Prostate gland (tissue), 2 donors: ENCODE data around the gene IL11. TPM values are rescaled to one million over a fixed set of nuclear protein-coding genes. Genes with fewer than 3 reads are reported as not detected.

Experiments
- DNase-seq: peaks from one replicate; pipeline ENCODE4 v3.0.0-alpha.2; 2019; ENCODE audit warnings: low spot score
- H3K27ac ChIP-seq, 2 donors: fragments of 200-600 bp; sonication (generic); 2 replicates each; pipeline ENCODE4 v1.5.1; 2017 to 2019
- H3K27me3 ChIP-seq: fragments of 200-600 bp; sonication (generic); replicated peaks from 2 replicates; pipeline ENCODE4 v1.5.1; 2019; ENCODE audit not compliant: insufficient read depth
- H3K36me3 ChIP-seq, 2 donors: fragments of 200-600 bp; sonication (generic); 1 replicate in 1 of 2; 2 replicates in 1 of 2; pipeline versions ENCODE4 v1.5.1 to v1.8.1; 2017 to 2019
- H3K4me1 ChIP-seq: fragments of 200-600 bp; sonication (generic); replicated peaks from 2 replicates; pipeline ENCODE4 v1.5.1; 2019
- H3K4me3 ChIP-seq, 2 donors: fragments of 200-600 bp; sonication (generic); 2 replicates each; pipeline ENCODE4 v1.5.1; 2017 to 2019
- H3K9me3 ChIP-seq: fragments of 200-600 bp; sonication (generic); 2 replicates; pipeline ENCODE4 v1.5.1; 2017
- CTCF ChIP-seq, 4 experiments: fragments of 200-600 bp in 2 of 4; fragments of 450-650 bp in 2 of 4; sonication (generic) in 2 of 4; IDR thresholded peaks; 1 replicate in 3 of 4; 2 replicates in 1 of 4; pipeline ENCODE4 v1.5.1; 2016 to 2019; ENCODE audit warnings: antibody characterized with exemption in 4 of 4, mild to moderate bottlenecking in 2 of 4, moderate library complexity in 2 of 4
- POLR2A ChIP-seq: fragments of 450-650 bp; IDR thresholded peaks from one replicate; pipeline ENCODE4 v1.6.1; 2016; ENCODE audit warnings: antibody characterized with exemption, mild to moderate bottlenecking
- POLR2AphosphoS5 ChIP-seq: sonication (generic); formaldehyde crosslinking; IDR thresholded peaks from one replicate; pipeline ENCODE4 v1.6.1; 2017; ENCODE audit warnings: antibody characterized with exemption
- WGBS: methylation state at CpG from one replicate; pipeline ENCODE4 v1.1.5; 2018; 5-methylcytosine and 5-hydroxymethylcytosine counted together
- intact Hi-C: fragments of 100-400 bp; cut with DNase I; formaldehyde crosslinking; loops from one replicate; pipeline ENCODE4 v1.14.2; 2022
- total RNA-seq, 2 donors: library from RNA; depleted of rRNA; stranded (reverse); fragments of >200 nt; gene quantifications; one replicate each; pipeline ENCODE4 v1.1.0, GENCODE V29; 2016

Gene IL11
- total RNA-seq, 2 donors from 2014 or later: 2.0 TPM; not detected in 1

DNA sequence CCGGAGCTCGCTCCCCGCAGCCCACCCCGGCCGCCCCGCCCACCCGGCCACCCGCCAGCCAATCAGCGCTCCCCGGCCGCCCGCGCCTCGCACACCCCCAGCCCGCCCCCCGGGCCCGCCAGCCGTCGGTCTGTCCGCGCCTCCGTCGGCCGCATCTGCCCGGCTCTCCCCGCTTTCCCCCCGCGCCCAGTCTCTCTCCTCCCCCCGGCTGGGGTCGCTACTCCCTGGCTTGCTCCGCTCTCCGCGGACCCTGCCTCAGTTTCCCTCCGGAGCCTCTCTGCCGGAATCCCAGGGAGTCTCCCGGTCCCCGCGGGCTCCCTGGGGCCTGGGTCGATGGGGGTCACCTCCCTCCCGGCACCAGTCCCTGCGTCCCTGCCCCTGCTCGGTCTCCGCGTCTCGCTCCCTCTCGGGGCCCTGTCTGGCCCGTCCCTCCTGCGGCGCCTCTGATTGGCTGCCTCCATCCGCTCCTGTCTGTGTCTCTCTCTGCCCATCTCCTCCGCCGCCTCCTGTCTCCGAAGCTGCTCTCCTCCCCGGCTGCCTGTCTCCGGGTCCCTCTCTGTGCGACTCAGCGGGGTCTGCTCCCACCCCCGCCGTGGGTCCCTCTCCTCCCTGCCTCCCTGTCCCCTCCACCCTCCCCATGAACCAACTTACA, 484 bp downstream of the IL11 start:
- no peak for DNase-seq
- H3K36me3 ChIP-seq: no peaks in the 10 kb centered on the region
- intact Hi-C loops: no loop called here
- peak overlapping the region in 1 of 2 donors; percentile 19 for H3K4me3 ChIP-seq
- H3K27ac ChIP-seq: no peak overlapping the region
- no peak for TF ChIP-seq CTCF (IDR thresholded peaks at IDR 0.05)
- no peak for TF ChIP-seq POLR2A
- TF ChIP-seq POLR2AphosphoS5: no peak
- under 1% methylated on average over 36 of the region's 59 CpGs for WGBS
- no peaks in the 10 kb centered on the region for H3K9me3 ChIP-seq
- peaks cover 39% of the 10 kb centered on the region for H3K27me3 ChIP-seq
- H3K4me1 ChIP-seq: peaks cover 4% of the 10 kb centered on the region

DNA sequence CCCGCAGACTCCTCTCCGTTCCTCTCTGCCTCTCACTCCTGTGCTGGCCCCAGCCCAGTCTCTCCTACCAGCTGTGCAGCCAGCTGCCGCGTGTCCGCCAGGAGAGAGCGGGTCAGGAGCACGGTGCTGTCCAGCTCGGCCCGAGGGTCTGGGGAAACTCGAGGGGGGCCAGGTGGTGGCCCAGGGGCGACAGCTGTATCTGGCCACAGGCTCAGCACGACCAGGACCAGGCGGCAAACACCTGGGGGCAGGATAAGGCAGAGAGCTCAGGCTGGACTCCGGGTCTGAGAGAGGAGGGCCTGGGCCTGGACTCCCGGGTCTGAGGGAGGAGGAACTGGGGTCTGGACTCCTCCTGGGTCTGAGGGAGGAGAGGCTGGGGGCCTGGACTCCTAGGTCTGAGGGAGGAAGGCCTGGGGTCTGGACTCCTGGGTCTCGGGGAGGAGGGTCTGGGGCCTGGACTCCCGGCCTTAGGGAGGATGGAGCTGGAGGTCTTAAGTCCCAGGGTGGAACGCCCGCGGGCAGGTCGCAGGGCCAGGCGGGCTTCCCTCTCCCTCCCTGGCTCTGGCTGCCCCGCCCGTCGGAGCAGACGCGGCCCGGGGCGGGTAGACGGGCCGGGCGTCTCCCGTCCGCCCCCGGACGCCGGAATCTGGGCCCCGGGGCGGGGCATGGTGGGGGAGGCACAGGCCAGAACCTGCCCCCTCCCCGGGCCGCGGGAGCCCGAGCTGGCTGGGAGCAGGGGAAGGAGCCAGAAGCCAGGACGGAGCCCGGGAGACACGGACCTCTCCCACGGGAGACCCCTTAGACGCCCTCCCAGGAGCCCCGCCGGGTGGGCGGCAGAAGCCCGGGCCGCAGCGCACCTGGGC, 1.3 kb downstream of the IL11 start:
- no peak for DNase-seq
- intact Hi-C loops: no loop called here
- H3K27ac ChIP-seq: no peak overlapping the region
- peaks cover 32% of the 10 kb centered on the region for H3K27me3 ChIP-seq
- H3K4me3 ChIP-seq: no peak overlapping the region
- TF ChIP-seq POLR2A (no peak), POLR2AphosphoS5 (no peak), CTCF (IDR thresholded peaks at IDR 0.05) (no peak)
- peaks cover 4% of the 10 kb centered on the region for H3K4me1 ChIP-seq
- H3K36me3 ChIP-seq: no peaks in the 10 kb centered on the region
- H3K9me3 ChIP-seq: no peaks in the 10 kb centered on the region
- WGBS: 19% methylated on average over 31 of the region's 54 CpGs

- Histone ChIP-seq H3K36me3 (no peaks in the 10 kb centered on the region), H3K9me3 (no peaks in the 10 kb centered on the region), H3K27ac (no peak overlapping the region), H3K27me3 (peaks cover 28% of the 10 kb centered on the region), H3K4me3 (no peak overlapping the region), H3K4me1 (peaks cover 4% of the 10 kb centered on the region)
- 90% methylated on average over 16 of the region's 16 CpGs for WGBS
- no peak for DNase-seq
- TF ChIP-seq POLR2AphosphoS5 (no peak), POLR2A (no peak), CTCF (IDR thresholded peaks at IDR 0.05) (no peak)
- intact Hi-C loops: no loop called here
These were observed 2.2 kb downstream of the IL11 start for GRCh38 chr19:55368106-55368505.

DNA sequence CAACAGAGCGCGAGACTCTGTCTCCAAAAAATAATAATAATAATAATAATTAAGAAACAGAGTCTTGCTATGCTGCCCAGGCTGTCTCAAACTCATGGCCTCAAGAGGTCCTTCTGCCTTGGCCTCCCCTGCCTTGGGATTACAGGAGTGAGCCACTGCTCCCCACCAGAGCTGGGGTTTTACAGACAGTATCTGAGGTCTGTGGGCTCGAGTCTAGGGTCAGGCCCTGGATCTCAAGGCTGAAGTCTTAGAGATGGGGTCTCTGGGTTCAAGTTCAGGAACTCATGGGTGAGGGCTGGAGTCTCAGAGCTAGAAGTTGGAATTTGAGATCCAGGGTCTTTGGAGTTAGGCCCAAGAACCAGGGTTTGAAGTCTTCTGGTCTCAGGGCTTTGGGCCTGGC, 3.5 kb downstream of the IL11 start:
- 91% methylated on average over 3 of the region's 3 CpGs for WGBS
- peaks cover 17% of the 10 kb centered on the region for H3K27me3 ChIP-seq
- intact Hi-C loops: no loop called here

More for the DNA sequence above, 3.5 kb downstream of the IL11 start:
- Histone ChIP-seq H3K36me3 (no peaks in the 10 kb centered on the region), H3K27ac (no peak overlapping the region), H3K4me1 (peaks cover 4% of the 10 kb centered on the region), H3K4me3 (no peak overlapping the region), H3K9me3 (no peaks in the 10 kb centered on the region)
- TF ChIP-seq CTCF (IDR thresholded peaks at IDR 0.05) (no peak), POLR2AphosphoS5 (no peak), POLR2A (no peak)
- DNase-seq: no peak
